Measurements from ENCODE around the gene SLC16A3.

The SLC16A3 gene

GRCh38 chr17:82234211-82235055 lies 5.6 kb downstream of the SLC16A3 start:
- H3K23ac ChIP-seq (ENCODE audit: low read length), result no peak overlapping the region
- DNase-seq, result peak in 1 of 2 donors; percentile 62
- peak overlapping the region; percentile 38 for H3K18ac ChIP-seq (ENCODE audit: low read length)
- H4K91ac ChIP-seq (ENCODE audit: low read depth, low read length), result peak overlapping the region; percentile 23
- peaks cover 42 to 55% of the 10 kb centered on the region in 2 experiments for H3K4me1 ChIP-seq (ENCODE audit: control insufficient read depth in 1 of 2, insufficient read depth in 2 of 2, low read length in 2 of 2)
- WGBS (ENCODE audit: extremely low coverage, insufficient coverage, insufficient read length), result no CpG with 5 or more reads among the region's 26 CpGs
- H3K4ac ChIP-seq (ENCODE audit: low read depth, low read length), result no peak overlapping the region
- H3K27ac ChIP-seq (ENCODE audit: low read depth, low read length), result peak overlapping the region; percentile 15
- no peak overlapping the region for H2AFZ ChIP-seq (ENCODE audit: insufficient read depth, low read length, poor library complexity)
- no peak overlapping the region for H2BK12ac ChIP-seq (ENCODE audit: low read length)
- no peak overlapping the region for H4K12ac ChIP-seq (ENCODE audit: low read depth, low read length)
- H3K14ac ChIP-seq (ENCODE audit: low read length), result peak overlapping the region; percentile 5
- H3K27me3 ChIP-seq (ENCODE audit: insufficient read depth, low read length), result peaks cover 3% of the 10 kb centered on the region
- peaks cover 1% of the 10 kb centered on the region for H3K9me3 ChIP-seq (ENCODE audit: insufficient read depth, low read depth, low read length)
- peak overlapping the region; percentile 2 for H3K4me2 ChIP-seq (ENCODE audit: low read length)
- peak overlapping the region; percentile 18 for H2AK5ac ChIP-seq (ENCODE audit: low read length)
- peak overlapping the region; percentile 37 for H4K8ac ChIP-seq (ENCODE audit: low read depth, low read length)
- no peak overlapping the region for H3K4me3 ChIP-seq (ENCODE audit: low read depth, low read length)
- H3K79me1 ChIP-seq (ENCODE audit: low read length), result peaks cover 19% of the 10 kb centered on the region
- H2BK5ac ChIP-seq (ENCODE audit: low read depth, low read length, poor library complexity), result peak overlapping the region; percentile 29
- H3K79me2 ChIP-seq (ENCODE audit: control insufficient read depth, insufficient read depth, low read length, poor library complexity), result peaks cover 9% of the 10 kb centered on the region
- no peak overlapping the region for H3K9ac ChIP-seq (ENCODE audit: low read length)
- H2BK120ac ChIP-seq (ENCODE audit: insufficient read depth, low read length, poor library complexity), result peak overlapping the region; percentile 35
- H3K36me3 ChIP-seq (ENCODE audit: control insufficient read depth in 1 of 2, insufficient read depth in 2 of 2, low read length in 2 of 2), result peaks cover 31 to 41% of the 10 kb centered on the region in 2 experiments

- peaks cover 39 to 49% of the 10 kb centered on the region in 2 experiments for H3K36me3 ChIP-seq (ENCODE audit: control insufficient read depth in 1 of 2, insufficient read depth in 2 of 2, low read length in 2 of 2)
- no peak overlapping the region for H2AFZ ChIP-seq (ENCODE audit: insufficient read depth, low read length, poor library complexity)
- WGBS (ENCODE audit: extremely low coverage, insufficient coverage, insufficient read length), result no CpG with 5 or more reads among the region's 19 CpGs
- H2AK5ac ChIP-seq (ENCODE audit: low read length), result peak overlapping the region; percentile 5
- H3K27me3 ChIP-seq (ENCODE audit: insufficient read depth, low read length), result no peaks in the 10 kb centered on the region
- H3K79me1 ChIP-seq (ENCODE audit: low read length), result peaks cover 19% of the 10 kb centered on the region
- peaks cover 37 to 47% of the 10 kb centered on the region in 2 experiments for H3K4me1 ChIP-seq (ENCODE audit: control insufficient read depth in 1 of 2, insufficient read depth in 2 of 2, low read length in 2 of 2)
- no peak overlapping the region for H4K8ac ChIP-seq (ENCODE audit: low read depth, low read length)
- H3K4me3 ChIP-seq (ENCODE audit: low read depth, low read length), result no peak overlapping the region
- H3K27ac ChIP-seq (ENCODE audit: low read depth, low read length), result peak overlapping the region; percentile 23
- peak overlapping the region; percentile 2 for H3K18ac ChIP-seq (ENCODE audit: low read length)
- peaks cover 9% of the 10 kb centered on the region for H3K79me2 ChIP-seq (ENCODE audit: control insufficient read depth, insufficient read depth, low read length, poor library complexity)
- no peak overlapping the region for H4K12ac ChIP-seq (ENCODE audit: low read depth, low read length)
- H2BK5ac ChIP-seq (ENCODE audit: low read depth, low read length, poor library complexity), result no peak overlapping the region
- peak overlapping the region; percentile 2 for H3K4me2 ChIP-seq (ENCODE audit: low read length)
- peak overlapping the region; percentile 9 for H2BK120ac ChIP-seq (ENCODE audit: insufficient read depth, low read length, poor library complexity)
- H3K14ac ChIP-seq (ENCODE audit: low read length), result peak overlapping the region; percentile 1
- no peak overlapping the region for H3K9ac ChIP-seq (ENCODE audit: low read length)
- H3K4ac ChIP-seq (ENCODE audit: low read depth, low read length), result peak overlapping the region; percentile 17
- H3K9me3 ChIP-seq (ENCODE audit: insufficient read depth, low read depth, low read length), result peaks cover 2% of the 10 kb centered on the region
- peak overlapping the region; percentile 32 for H4K91ac ChIP-seq (ENCODE audit: low read depth, low read length)
- peak in 1 of 2 donors; percentile 3 for DNase-seq
- H3K23ac ChIP-seq (ENCODE audit: low read length), result no peak overlapping the region
- H2BK12ac ChIP-seq (ENCODE audit: low read length), result peak overlapping the region; percentile 12
Observed at GRCh38 chr17:82235056-82235774, 6.4 kb downstream of the SLC16A3 start.

- no peak overlapping the region for H3K23ac ChIP-seq (ENCODE audit: low read length)
- H3K79me2 ChIP-seq (ENCODE audit: control insufficient read depth, insufficient read depth, low read length, poor library complexity), result peaks cover 9% of the 10 kb centered on the region
- peak overlapping the region; percentile 9 for H2BK120ac ChIP-seq (ENCODE audit: insufficient read depth, low read length, poor library complexity)
- peak; percentile 80 to 90 for DNase-seq
- H3K18ac ChIP-seq (ENCODE audit: low read length), result peak overlapping the region; percentile 2
- H3K4me1 ChIP-seq (ENCODE audit: control insufficient read depth in 1 of 2, insufficient read depth in 2 of 2, low read length in 2 of 2), result peaks cover 32 to 42% of the 10 kb centered on the region in 2 experiments
- H3K27ac ChIP-seq (ENCODE audit: low read depth, low read length), result peak overlapping the region; percentile 7
- H4K12ac ChIP-seq (ENCODE audit: low read depth, low read length), result no peak overlapping the region
- H2AK5ac ChIP-seq (ENCODE audit: low read length), result peak overlapping the region; percentile 7
- peaks cover 2% of the 10 kb centered on the region for H3K9me3 ChIP-seq (ENCODE audit: insufficient read depth, low read depth, low read length)
- no peak overlapping the region for H3K9ac ChIP-seq (ENCODE audit: low read length)
- no peaks in the 10 kb centered on the region for H3K27me3 ChIP-seq (ENCODE audit: insufficient read depth, low read length)
- peaks cover 43 to 55% of the 10 kb centered on the region in 2 experiments for H3K36me3 ChIP-seq (ENCODE audit: control insufficient read depth in 1 of 2, insufficient read depth in 2 of 2, low read length in 2 of 2)
- no peak overlapping the region for H3K4me2 ChIP-seq (ENCODE audit: low read length)
- H3K79me1 ChIP-seq (ENCODE audit: low read length), result peaks cover 19% of the 10 kb centered on the region
- H4K91ac ChIP-seq (ENCODE audit: low read depth, low read length), result peak overlapping the region; percentile 32
- H3K4ac ChIP-seq (ENCODE audit: low read depth, low read length), result peak overlapping the region; percentile 17
- H3K4me3 ChIP-seq (ENCODE audit: low read depth, low read length), result no peak overlapping the region
- no peak overlapping the region for H2BK5ac ChIP-seq (ENCODE audit: low read depth, low read length, poor library complexity)
- no CpG with 5 or more reads among the region's 15 CpGs for WGBS (ENCODE audit: extremely low coverage, insufficient coverage, insufficient read length)
- H4K8ac ChIP-seq (ENCODE audit: low read depth, low read length), result peak overlapping the region; percentile 21
- H3K14ac ChIP-seq (ENCODE audit: low read length), result no peak overlapping the region
- H2BK12ac ChIP-seq (ENCODE audit: low read length), result peak overlapping the region; percentile 12
- no peak overlapping the region for H2AFZ ChIP-seq (ENCODE audit: insufficient read depth, low read length, poor library complexity)
Observed at GRCh38 chr17:82235775-82236141, 6.9 kb downstream of the SLC16A3 start.

- Histone ChIP-seq H3K79me2 (ENCODE audit: control insufficient read depth, insufficient read depth, low read length, poor library complexity) (peaks cover 8% of the 10 kb centered on the region), H3K4ac (ENCODE audit: low read depth, low read length) (no peak overlapping the region), H3K36me3 (ENCODE audit: control insufficient read depth in 1 of 2, insufficient read depth in 2 of 2, low read length in 2 of 2) (peaks cover 46 to 59% of the 10 kb centered on the region in 2 experiments), H2AFZ (ENCODE audit: insufficient read depth, low read length, poor library complexity) (no peak overlapping the region), H3K23ac (ENCODE audit: low read length) (no peak overlapping the region), H2BK12ac (ENCODE audit: low read length) (peak overlapping the region; percentile 11), H3K79me1 (ENCODE audit: low read length) (peaks cover 17% of the 10 kb centered on the region), H3K4me2 (ENCODE audit: low read length) (no peak overlapping the region), H3K4me1 (ENCODE audit: control insufficient read depth in 1 of 2, insufficient read depth in 2 of 2, low read length in 2 of 2) (peaks cover 32 to 38% of the 10 kb centered on the region in 2 experiments), H4K12ac (ENCODE audit: low read depth, low read length) (peak overlapping the region; percentile 34), H4K91ac (ENCODE audit: low read depth, low read length) (peak overlapping the region; percentile 32), H3K4me3 (ENCODE audit: low read depth, low read length) (no peak overlapping the region), H2BK120ac (ENCODE audit: insufficient read depth, low read length, poor library complexity) (no peak overlapping the region), H3K14ac (ENCODE audit: low read length) (no peak overlapping the region), H2BK5ac (ENCODE audit: low read depth, low read length, poor library complexity) (peak overlapping the region; percentile 11), H3K9ac (ENCODE audit: low read length) (no peak overlapping the region), H3K18ac (ENCODE audit: low read length) (peak overlapping the region; percentile 7), H3K27ac (ENCODE audit: low read depth, low read length) (peak overlapping the region; percentile 18), H4K8ac (ENCODE audit: low read depth, low read length) (peak overlapping the region; percentile 21), H2AK5ac (ENCODE audit: low read length) (peak overlapping the region; percentile 7), H3K9me3 (ENCODE audit: insufficient read depth, low read depth, low read length) (peaks cover 2% of the 10 kb centered on the region), H3K27me3 (ENCODE audit: insufficient read depth, low read length) (no peaks in the 10 kb centered on the region)
- DNase-seq, result peak in 1 of 2 donors; percentile 59
- no CpG with 5 or more reads among the region's 44 CpGs for WGBS (ENCODE audit: extremely low coverage, insufficient coverage, insufficient read length)
Observed at GRCh38 chr17:82236142-82236971, 7.5 kb downstream of the SLC16A3 start.

Data from trophoblast cell (in vitro differentiated cells and primary cell).